Ramos (cell line): ENCODE results near the gene C6orf141.
"Not testable (repeated sequence)": the region's sequence is repeated elsewhere in the genome, so short reads cannot be mapped to it uniquely, and the experiment has no call there.

Experiments
- in situ Hi-C: fragments of 300-500 bp; cut with MboI; formaldehyde crosslinking; loops from one replicate; pipeline ENCODE4 v1.14.3; 2022; ENCODE audit warnings: low sequenced_read_pairs; ENCODE audit not compliant: unreplicated experiment

The C6orf141 gene

GRCh38 chr6:49563006-49563886 is 12.8 kb downstream of the C6orf141 start:
- in situ Hi-C loops, result no loop called here

- in situ Hi-C loops, result no loop called here
Observed at GRCh38 chr6:49564552-49564951, 14.1 kb downstream of the C6orf141 start.

GRCh38 chr6:49565261-49565660 is 14.8 kb downstream of the C6orf141 start:
- in situ Hi-C loops, result no loop called here

GRCh38 chr6:49565855-49566254 is 15.4 kb downstream of the C6orf141 start:
- in situ Hi-C loops, result no loop called here

GRCh38 chr6:49570474-49571079 is 20.1 kb downstream of the C6orf141 start:
- in situ Hi-C loops, result no loop called here

- in situ Hi-C loops, result no loop called here
Observed at GRCh38 chr6:49576618-49577017, 26.1 kb downstream of the C6orf141 start.

GRCh38 chr6:49579649-49580048 is 29.2 kb downstream of the C6orf141 start:
- in situ Hi-C loops, result no loop called here

- in situ Hi-C loops, result no loop called here
Observed at GRCh38 chr6:49582529-49582928, 32.1 kb downstream of the C6orf141 start.

- in situ Hi-C loops, result not testable (repeated sequence)
Observed at GRCh38 chr6:49587262-49587661, 36.8 kb downstream of the C6orf141 start.
